H9 (cell line): ENCODE data around the gene S100P. TPM values are rescaled to one million over a fixed set of nuclear protein-coding genes. Genes with fewer than 3 reads are reported as not detected.

Experiments used
- DNase-seq: peaks from one replicate; pipeline ENCODE4 v3.0.0-alpha.2; 2017
- H2AFZ ChIP-seq: one replicate; pipeline ENCODE4 v1.6.1; 2013; ENCODE audit warnings: mild to moderate bottlenecking, low read length, control low read depth, moderate library complexity
- H2AK5ac ChIP-seq: 2 replicates; pipeline ENCODE4 v1.6.1; 2013; ENCODE audit warnings: low read length, control low read depth, mixed read lengths; ENCODE audit not compliant: insufficient read length
- H2BK120ac ChIP-seq: one replicate; pipeline ENCODE4 v1.6.1; 2013; ENCODE audit warnings: low read depth, mild to moderate bottlenecking, low read length, control low read depth, inconsistent platforms; ENCODE audit not compliant: poor library complexity, severe bottlenecking
- H2BK12ac ChIP-seq: 2 replicates; pipeline ENCODE4 v1.6.1; 2013; ENCODE audit warnings: low read length, control low read depth, mixed read lengths, low read depth; ENCODE audit not compliant: insufficient read length
- H2BK15ac ChIP-seq: 2 replicates; pipeline ENCODE4 v1.6.1; 2013; ENCODE audit warnings: low read depth, low read length, control low read depth
- H2BK20ac ChIP-seq: one replicate; pipeline ENCODE4 v1.6.1; 2013; ENCODE audit warnings: low read depth, mild to moderate bottlenecking, low read length, control low read depth, inconsistent platforms; ENCODE audit not compliant: poor library complexity, severe bottlenecking
- H2BK5ac ChIP-seq: 2 replicates; pipeline ENCODE4 v1.6.1; 2013; ENCODE audit warnings: low read length, control low read depth, mixed read lengths; ENCODE audit not compliant: insufficient read length
- H3K14ac ChIP-seq: 2 replicates; pipeline ENCODE4 v1.6.1; 2013; ENCODE audit warnings: low read length, control low read depth; ENCODE audit not compliant: insufficient read depth
- H3K18ac ChIP-seq: 2 replicates; pipeline ENCODE4 v1.6.1; 2013; ENCODE audit warnings: low read depth, mild to moderate bottlenecking, mixed read lengths, low read length, control low read depth; ENCODE audit not compliant: insufficient read length
- H3K23ac ChIP-seq: 2 replicates; pipeline ENCODE4 v1.6.1; 2013; ENCODE audit warnings: low read length, control low read depth, mixed read lengths, low read depth; ENCODE audit not compliant: insufficient read length
- H3K23me2 ChIP-seq: 2 replicates; pipeline ENCODE4 v1.6.1; 2013; ENCODE audit warnings: low read depth, mild to moderate bottlenecking, mixed read lengths, low read length, control low read depth; ENCODE audit not compliant: insufficient read length, poor library complexity, severe bottlenecking
- H3K27ac ChIP-seq: 2 replicates; pipeline ENCODE4 v1.5.1; 2013; ENCODE audit warnings: low read length, control low read depth, mixed read lengths, low read depth; ENCODE audit not compliant: insufficient read length
- H3K27me3 ChIP-seq: 2 replicates; pipeline ENCODE4 v1.6.1; 2013; ENCODE audit warnings: low read length, control low read depth, inconsistent platforms; ENCODE audit not compliant: insufficient read depth
- H3K4ac ChIP-seq: 2 replicates; pipeline ENCODE4 v1.6.1; 2013; ENCODE audit warnings: low read depth, mild to moderate bottlenecking, control low read depth, inconsistent platforms, low read length, moderate library complexity
- H3K4me1 ChIP-seq: 2 replicates; pipeline ENCODE4 v1.6.1; 2013; ENCODE audit warnings: low read length, control low read depth, inconsistent platforms; ENCODE audit not compliant: insufficient read depth
- H3K4me2 ChIP-seq: 2 replicates; pipeline ENCODE4 v1.6.1; 2013; ENCODE audit warnings: low read length, control low read depth, mixed read lengths; ENCODE audit not compliant: insufficient read length, insufficient read depth
- H3K56ac ChIP-seq: 2 replicates; pipeline ENCODE4 v1.6.1; 2013; ENCODE audit warnings: low read depth, mild to moderate bottlenecking, mixed read lengths, low read length, control low read depth; ENCODE audit not compliant: insufficient read length
- H3K79me1 ChIP-seq: 2 replicates; pipeline ENCODE4 v1.6.1; 2013; ENCODE audit warnings: low read depth, mild to moderate bottlenecking, moderate library complexity, low read length, control low read depth, inconsistent platforms; ENCODE audit not compliant: insufficient read depth, poor library complexity, severe bottlenecking
- H3K79me2 ChIP-seq: 2 replicates; pipeline ENCODE4 v1.6.1; 2013; ENCODE audit warnings: low read length, control low read depth, inconsistent platforms; ENCODE audit not compliant: insufficient read depth
- H3K9ac ChIP-seq: 2 replicates; pipeline ENCODE4 v1.6.1; 2013; ENCODE audit warnings: low read length, control low read depth, mixed read lengths; ENCODE audit not compliant: insufficient read length; ENCODE audit errors: extremely low read depth
- H3K9me3 ChIP-seq: one replicate; pipeline ENCODE4 v1.6.1; 2013; ENCODE audit warnings: low read depth, low read length, inconsistent platforms; ENCODE audit not compliant: control insufficient read depth
- H3T11ph ChIP-seq: one replicate; pipeline ENCODE4 v1.6.1; 2013; ENCODE audit warnings: mild to moderate bottlenecking, low read length, control low read depth, inconsistent platforms
- H4K20me1 ChIP-seq: one replicate; pipeline ENCODE4 v1.6.1; 2013; ENCODE audit not compliant: control insufficient read depth, insufficient read length, insufficient read depth
- H4K5ac ChIP-seq: 2 replicates; pipeline ENCODE4 v1.6.1; 2013; ENCODE audit warnings: low read depth, mild to moderate bottlenecking, mixed read lengths, low read length, control low read depth; ENCODE audit not compliant: insufficient read length
- H4K8ac ChIP-seq: replicated peaks from 2 replicates; pipeline ENCODE4 v1.6.1; 2013; ENCODE audit warnings: low read length, control low read depth, mixed read lengths, low read depth; ENCODE audit not compliant: insufficient read length
- H4K91ac ChIP-seq: 2 replicates; pipeline ENCODE4 v1.6.1; 2013; ENCODE audit warnings: low read depth, mild to moderate bottlenecking, moderate library complexity, mixed read lengths, low read length, control low read depth; ENCODE audit not compliant: insufficient read length
- H3K27ac Mint-ChIP-seq, 3 experiments: 2 replicates in 2 of 3; 3 replicates in 1 of 3; pipeline ENCODE4 v1.8.0; 2020 to 2021; ENCODE audit warnings: mixed read lengths in 3 of 3, mild to moderate bottlenecking in 1 of 3, moderate library complexity in 1 of 3
- H3K27me3 Mint-ChIP-seq: 2 replicates; pipeline ENCODE4 v1.8.0; 2021; ENCODE audit warnings: low read depth, mild to moderate bottlenecking, moderate library complexity, mixed read lengths
- H3K36me3 Mint-ChIP-seq, 3 experiments: 2 replicates in 2 of 3; 3 replicates in 1 of 3; pipeline ENCODE4 v1.8.0; 2020 to 2021; ENCODE audit warnings: low read depth in 3 of 3, mixed read lengths in 3 of 3; ENCODE audit not compliant: insufficient read depth in 1 of 3
- H3K4me1 Mint-ChIP-seq, 2 experiments: 2 replicates each; pipeline ENCODE4 v1.8.0; 2020; ENCODE audit warnings: mixed read lengths in 2 of 2
- H3K4me3 Mint-ChIP-seq, 2 experiments: 2 replicates in 1 of 2; 3 replicates in 1 of 2; pipeline ENCODE4 v1.8.0; 2020 to 2021; ENCODE audit warnings: mild to moderate bottlenecking in 2 of 2, mixed read lengths in 2 of 2, moderate library complexity in 1 of 2
- H3K9me3 Mint-ChIP-seq, 2 experiments: 2 replicates in 1 of 2; 3 replicates in 1 of 2; pipeline ENCODE4 v1.8.0; 2020; ENCODE audit warnings: mild to moderate bottlenecking in 2 of 2, mixed read lengths in 2 of 2, moderate library complexity in 1 of 2
- CTCF ChIP-seq: fragments of 200-600 bp; sonication (generic); conservative IDR thresholded peaks from 3 replicates; pipeline ENCODE4 v1.8.0; 2021; ENCODE audit warnings: antibody characterized with exemption, mild to moderate bottlenecking
- WGBS: extraction: QIAGEN DNeasy Blood & Tissue Kit; methylation state at CpG from one replicate; pipeline ENCODE4 v1.1.7; 2013; ENCODE audit warnings: missing lambda C conversion rate, low lambda C conversion rate, mixed read lengths; ENCODE audit not compliant: insufficient read length; ENCODE audit errors: extremely low coverage; 5-methylcytosine and 5-hydroxymethylcytosine counted together
- total RNA-seq: library from RNA; stranded (reverse); gene quantifications from 2 replicates; pipeline ENCODE4 v1.2.1, GENCODE V29; 2021

S100P gene
- total RNA-seq, 1 experiment from 2014 or later: not detected

DNA sequence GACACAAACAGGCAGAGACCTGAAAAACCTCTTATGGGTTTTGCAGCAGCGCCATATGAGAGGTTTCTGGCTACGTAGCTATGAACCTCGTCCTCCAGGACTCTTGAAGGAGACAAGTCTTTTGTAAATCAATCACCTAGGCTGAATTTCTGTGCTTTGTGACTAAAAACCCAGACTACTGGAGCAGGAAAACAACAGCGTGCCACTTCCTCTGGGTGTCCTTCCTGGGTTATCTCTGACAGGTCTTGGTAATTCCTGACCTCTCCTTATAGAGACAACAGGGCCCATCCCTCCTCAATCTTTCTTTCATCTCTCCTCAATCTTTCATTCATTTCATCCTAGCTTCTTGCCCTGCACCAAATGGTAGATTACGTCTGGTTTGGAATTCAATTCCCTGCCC is 5.7 kb downstream of the S100P start:
- no peaks in the 10 kb centered on the region for H3K4me1 Mint-ChIP-seq

More for the DNA sequence above, 5.7 kb downstream of the S100P start:
- H2BK120ac ChIP-seq: no peak overlapping the region
- no peak for TF ChIP-seq CTCF
- no peaks in the 10 kb centered on the region for H3K27me3 Mint-ChIP-seq
- H3K4me2 ChIP-seq: no peak overlapping the region
- H3K36me3 Mint-ChIP-seq: peaks cover 16 to 27% (median 23%) of the 10 kb centered on the region in 3 experiments
- no peak overlapping the region for H4K5ac ChIP-seq
- H3K4ac ChIP-seq: no peak overlapping the region
- no peak overlapping the region for H3K18ac ChIP-seq
- H3K9me3 ChIP-seq: no peaks in the 10 kb centered on the region
- no peak overlapping the region for H3K9ac ChIP-seq
- no peaks in the 10 kb centered on the region for H3K27me3 ChIP-seq
- no peak overlapping the region for H4K8ac ChIP-seq
- no peak overlapping the region for H2AK5ac ChIP-seq
- H2BK5ac ChIP-seq: no peak overlapping the region
- H4K91ac ChIP-seq: no peak overlapping the region
- no peak overlapping the region for H3K23ac ChIP-seq
- H2BK15ac ChIP-seq: no peak overlapping the region
- no CpG with 5 or more reads among the region's 5 CpGs for WGBS
- H4K20me1 ChIP-seq: no peaks in the 10 kb centered on the region
- no peak overlapping the region for H3K27ac ChIP-seq
- H2BK12ac ChIP-seq: no peak overlapping the region
- DNase-seq: no peak
- no peak overlapping the region for H3K27ac Mint-ChIP-seq
- no peak overlapping the region for H3K56ac ChIP-seq
- H2BK20ac ChIP-seq: no peak overlapping the region
- H3K79me1 ChIP-seq: no peaks in the 10 kb centered on the region
- no peak overlapping the region for H3K14ac ChIP-seq
- H3K79me2 ChIP-seq: peaks cover under 1% of the 10 kb centered on the region; the same call in 1 of the 2 replicates
- no peak overlapping the region for H2AFZ ChIP-seq
- H3K4me1 ChIP-seq: no peaks in the 10 kb centered on the region
- peaks cover 9 to 15% of the 10 kb centered on the region in 2 experiments for H3K9me3 Mint-ChIP-seq
- no peaks in the 10 kb centered on the region for H3K23me2 ChIP-seq
- H3T11ph ChIP-seq: no peak overlapping the region
- H3K4me3 Mint-ChIP-seq: no peak overlapping the region
